Measurements from ENCODE around the gene UQCR11. TPM values are rescaled to one million over a fixed set of nuclear protein-coding genes. Genes with fewer than 3 reads are reported as not detected.

The UQCR11 gene
- total RNA-seq, 2 experiments from 2014 or later, result 229 to 244 TPM

DNA sequence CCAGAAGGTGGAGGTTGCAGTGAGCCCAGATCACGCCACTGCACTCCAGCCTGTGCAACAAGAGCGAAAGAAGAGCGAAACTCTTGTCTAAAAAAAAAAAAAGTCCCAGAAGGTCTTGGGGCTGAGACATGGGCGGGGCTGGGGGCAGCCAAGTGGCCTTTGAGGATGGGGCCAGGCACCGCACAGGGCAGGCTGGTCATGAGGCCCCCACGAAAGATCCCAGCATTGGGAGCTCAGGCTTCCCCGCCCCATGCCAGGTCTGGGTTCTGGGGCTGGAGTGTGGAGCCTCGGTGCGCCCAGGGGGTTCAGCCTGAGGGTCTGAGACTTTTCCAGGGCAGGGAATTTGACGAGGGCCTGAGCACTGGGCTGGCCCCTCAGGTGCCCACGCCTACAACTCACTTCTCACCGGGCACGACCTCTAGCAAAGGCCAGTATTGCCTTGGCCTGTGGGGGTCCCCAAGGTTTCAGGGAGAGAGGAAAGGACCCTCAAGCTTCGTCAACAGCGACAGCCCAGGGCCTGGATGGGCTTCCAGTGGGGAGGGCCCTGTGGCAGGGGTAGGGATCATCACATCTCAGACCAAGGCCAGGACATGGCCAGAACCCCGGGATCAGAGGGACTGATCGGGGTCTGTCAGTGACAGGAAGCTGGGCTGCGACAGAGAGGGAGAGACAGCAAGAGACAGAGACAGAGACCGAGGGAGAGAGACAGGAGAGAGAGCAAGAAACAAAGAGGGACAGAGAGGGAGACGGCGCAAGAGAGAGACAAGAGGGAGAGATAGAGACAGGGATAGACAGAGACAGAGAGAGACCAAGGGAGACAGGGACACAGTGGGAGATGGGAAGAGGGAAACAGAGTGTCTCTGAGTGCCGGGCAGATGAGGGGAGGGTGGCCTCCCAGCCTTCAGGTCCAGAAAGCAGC is 29.7 kb downstream of the UQCR11 start:
- H3K27ac Mint-ChIP-seq, result no peak overlapping the region
- H3K4me1 Mint-ChIP-seq, result peaks cover 2% of the 10 kb centered on the region
- no peaks in the 10 kb centered on the region for H3K9me3 Mint-ChIP-seq
- no peak overlapping the region for H3K4me3 Mint-ChIP-seq
- peaks cover under 1% of the 10 kb centered on the region for H3K27me3 Mint-ChIP-seq
- no peak for DNase-seq
- H3K36me3 Mint-ChIP-seq, result peaks cover 5% of the 10 kb centered on the region

DNA sequence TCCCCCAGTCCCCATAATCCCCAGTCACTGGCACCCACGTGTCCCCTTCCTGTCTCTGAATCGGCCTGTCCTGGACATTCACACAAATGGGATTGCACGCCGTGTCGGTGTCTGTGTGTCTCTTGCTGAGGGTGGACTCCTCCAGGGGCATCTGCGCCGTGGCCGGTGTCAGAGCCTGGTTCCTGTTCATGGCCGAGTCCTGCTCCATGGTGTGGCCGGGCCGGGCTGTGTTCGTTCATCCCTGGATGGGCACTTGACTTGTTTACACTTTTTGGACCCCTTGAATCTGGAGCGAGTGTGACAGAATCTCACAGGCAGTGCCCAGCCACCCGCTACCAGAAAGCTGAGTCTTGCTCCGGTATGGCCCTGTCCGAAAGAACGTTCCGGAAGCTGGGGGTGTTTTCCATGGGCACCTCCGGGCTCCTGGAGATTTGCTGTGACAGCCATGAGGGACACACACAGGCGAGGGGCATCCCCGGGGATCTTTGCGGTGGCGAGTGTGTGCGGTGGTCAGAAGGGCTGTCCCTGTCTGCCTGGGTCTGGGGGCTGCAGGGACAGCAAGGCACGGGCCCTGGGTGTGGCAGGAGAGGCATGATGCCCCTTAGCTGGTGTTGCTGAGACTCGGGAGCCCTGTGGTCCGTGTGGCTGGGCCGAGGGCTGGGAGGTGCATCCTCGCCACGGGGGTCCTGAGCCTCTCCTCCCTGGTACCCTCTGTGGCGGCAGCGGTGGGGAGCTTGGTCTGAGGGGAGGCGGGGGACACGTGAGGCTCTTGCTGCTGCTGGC is 30.7 kb downstream of the UQCR11 start:
- Mint-ChIP-seq H3K27ac (peak overlapping the region; percentile 42), H3K4me3 (no peak overlapping the region), H3K4me1 (peaks cover 2% of the 10 kb centered on the region), H3K9me3 (no peaks in the 10 kb centered on the region), H3K36me3 (peaks cover 4% of the 10 kb centered on the region), H3K27me3 (peaks cover 11% of the 10 kb centered on the region)
- no peak for DNase-seq

DNA sequence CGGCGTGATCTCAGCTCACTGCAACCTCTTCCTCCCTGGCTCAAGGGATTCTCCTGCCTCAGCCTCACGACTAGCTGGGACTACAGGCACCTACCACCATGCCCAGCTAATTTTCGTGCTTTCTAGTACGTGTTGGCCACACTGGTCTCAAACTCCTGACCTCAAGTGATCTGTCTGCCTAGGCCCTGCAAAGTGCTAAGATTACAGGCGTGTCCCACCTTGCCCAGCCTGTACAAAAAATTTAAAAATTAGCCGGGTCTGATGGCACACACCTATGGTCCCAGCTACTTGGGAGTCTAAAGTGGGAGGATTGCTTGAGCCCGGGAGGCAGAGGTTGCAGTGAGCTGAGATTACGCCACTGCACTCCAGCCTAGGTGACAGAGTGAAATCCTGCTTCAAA is 32.5 kb downstream of the UQCR11 start:
- Mint-ChIP-seq H3K27ac (no peak overlapping the region), H3K36me3 (no peaks in the 10 kb centered on the region), H3K9me3 (no peaks in the 10 kb centered on the region), H3K27me3 (peaks cover 13% of the 10 kb centered on the region), H3K4me1 (peaks cover 2% of the 10 kb centered on the region), H3K4me3 (no peak overlapping the region)
- no peak for DNase-seq

DNA sequence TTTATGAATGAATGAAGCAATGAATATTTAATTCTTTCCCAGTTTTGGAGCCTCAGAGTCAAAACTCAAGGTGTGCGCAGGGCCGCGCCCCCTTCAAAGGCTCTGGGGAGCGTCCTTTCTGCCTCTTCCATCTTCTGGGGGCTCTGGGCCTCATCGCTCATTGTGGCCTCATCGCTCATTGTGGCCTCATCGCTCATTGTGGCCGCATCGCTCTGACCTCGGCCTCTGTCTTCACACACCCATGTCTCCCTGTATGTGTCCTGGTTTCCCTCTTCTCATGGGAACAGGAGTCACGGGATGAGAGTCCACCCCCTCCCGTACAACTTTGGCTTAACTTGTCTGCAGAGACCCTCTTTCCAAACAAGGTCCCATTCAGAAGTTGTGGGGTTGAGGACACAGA is 33.9 kb downstream of the UQCR11 start:
- peaks cover 2% of the 10 kb centered on the region for H3K4me1 Mint-ChIP-seq
- H3K27ac Mint-ChIP-seq, result no peak overlapping the region
- no peaks in the 10 kb centered on the region for H3K36me3 Mint-ChIP-seq
- no peak overlapping the region for H3K4me3 Mint-ChIP-seq
- no peaks in the 10 kb centered on the region for H3K9me3 Mint-ChIP-seq
- no peak for DNase-seq
- peaks cover 13% of the 10 kb centered on the region for H3K27me3 Mint-ChIP-seq

DNA sequence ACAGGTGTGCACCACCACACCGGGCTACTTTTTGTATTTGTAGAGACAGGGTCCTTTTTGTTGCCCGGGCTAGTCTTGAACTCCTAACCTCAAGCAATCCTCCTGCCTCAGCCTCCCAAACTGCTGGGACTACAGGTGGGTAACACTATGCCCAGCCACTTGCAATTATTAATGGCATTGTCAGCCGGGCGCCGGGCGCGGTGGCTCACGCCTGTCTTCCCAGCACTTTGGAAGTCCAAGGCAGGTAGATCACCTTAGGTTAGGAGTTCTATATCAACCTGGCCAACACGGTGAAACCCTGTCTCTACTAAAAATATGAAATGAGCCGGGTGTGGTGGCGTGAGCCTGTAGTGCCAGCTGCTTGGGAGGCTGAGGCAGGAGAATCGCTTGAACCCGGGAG is 34.4 kb downstream of the UQCR11 start:
- Mint-ChIP-seq H3K4me3 (no peak overlapping the region), H3K27ac (no peak overlapping the region)

DNA sequence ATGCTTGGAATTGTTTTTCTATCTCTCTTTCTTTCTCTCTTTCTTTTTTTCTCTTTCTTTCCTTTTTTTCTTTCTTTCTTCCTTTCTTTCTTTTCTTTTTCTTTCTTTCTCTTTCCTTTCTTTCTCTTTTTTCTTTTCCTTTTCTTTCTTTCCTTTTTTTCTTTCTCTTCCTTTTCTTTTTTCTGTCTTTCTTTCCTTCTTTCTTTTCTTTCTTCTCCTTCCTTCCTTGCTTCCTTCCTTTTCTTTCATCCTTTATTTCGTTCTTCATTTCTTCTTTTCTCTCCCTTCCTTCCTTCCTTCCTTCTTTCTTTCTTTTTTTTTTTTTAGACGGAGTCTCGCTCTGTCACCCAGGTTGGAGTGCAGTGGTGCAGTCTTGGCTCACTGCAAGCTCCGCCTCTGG is 35.3 kb downstream of the UQCR11 start:
- DNase-seq, result no peak
- H3K4me3 Mint-ChIP-seq, result no peak overlapping the region
- peaks cover 13% of the 10 kb centered on the region for H3K27me3 Mint-ChIP-seq
- no peaks in the 10 kb centered on the region for H3K36me3 Mint-ChIP-seq
- H3K9me3 Mint-ChIP-seq, result no peaks in the 10 kb centered on the region
- no peak overlapping the region for H3K27ac Mint-ChIP-seq
- peaks cover 2% of the 10 kb centered on the region for H3K4me1 Mint-ChIP-seq

More for the DNA sequence above, 34.4 kb downstream of the UQCR11 start:
- H3K9me3 Mint-ChIP-seq, result no peaks in the 10 kb centered on the region
- DNase-seq, result no peak
- H3K4me1 Mint-ChIP-seq, result peaks cover 2% of the 10 kb centered on the region
- H3K27me3 Mint-ChIP-seq, result peaks cover 13% of the 10 kb centered on the region
- H3K36me3 Mint-ChIP-seq, result no peaks in the 10 kb centered on the region

DNA sequence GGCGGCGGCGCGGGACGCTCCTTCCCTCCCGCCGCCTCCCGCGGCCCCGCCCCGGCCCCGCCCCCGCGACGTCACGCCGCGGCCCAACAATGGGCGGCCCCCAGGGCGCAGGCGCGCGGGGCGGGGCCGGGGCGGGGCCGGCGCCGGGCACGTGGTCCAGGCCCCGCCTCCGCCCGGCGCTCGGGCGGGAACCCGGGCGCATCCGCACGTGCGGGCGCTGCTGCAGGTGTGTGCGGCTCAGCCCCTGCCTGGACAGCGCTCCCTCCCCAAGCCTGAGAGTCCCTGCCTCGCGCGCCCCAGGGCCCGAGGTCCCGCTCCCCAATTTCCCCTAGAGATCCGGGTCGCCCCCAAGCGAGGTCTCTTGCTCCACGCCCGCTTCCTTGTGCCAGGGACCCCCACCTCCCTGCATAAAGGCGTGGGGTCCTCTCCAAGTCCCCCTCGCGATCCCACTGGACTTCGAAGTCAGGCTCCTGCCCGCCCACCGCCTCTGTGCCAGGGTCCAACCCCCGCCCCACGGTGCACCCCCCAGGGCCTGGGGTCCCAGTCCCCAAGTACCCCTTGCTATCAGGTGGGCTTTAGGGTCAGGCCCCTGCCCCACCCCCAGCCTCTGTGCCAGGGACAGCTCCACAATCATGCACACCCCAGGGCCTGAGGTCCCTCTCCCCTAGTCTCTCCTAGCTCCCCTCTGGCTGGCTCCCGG is 36.8 kb downstream of the UQCR11 start, which contains the start of gene MEX3D:
MEX3D (minus strand) TSS at position 6 of the 700 bp plus-strand sequence. CDS start 267 bp downstream, outside the sequence.
- H3K27ac Mint-ChIP-seq, result no peak within 1 kb of the TSS
- no peaks in the 10 kb centered on the region for H3K36me3 Mint-ChIP-seq
- H3K27me3 Mint-ChIP-seq, result peaks cover 13% of the 10 kb centered on the region
- DNase-seq, result peak; percentile 84
- H3K9me3 Mint-ChIP-seq, result no peaks in the 10 kb centered on the region
- no peaks in the 10 kb centered on the region for H3K4me1 Mint-ChIP-seq
- peak within 1 kb of the TSS; percentile 32 for H3K4me3 Mint-ChIP-seq

DNA sequence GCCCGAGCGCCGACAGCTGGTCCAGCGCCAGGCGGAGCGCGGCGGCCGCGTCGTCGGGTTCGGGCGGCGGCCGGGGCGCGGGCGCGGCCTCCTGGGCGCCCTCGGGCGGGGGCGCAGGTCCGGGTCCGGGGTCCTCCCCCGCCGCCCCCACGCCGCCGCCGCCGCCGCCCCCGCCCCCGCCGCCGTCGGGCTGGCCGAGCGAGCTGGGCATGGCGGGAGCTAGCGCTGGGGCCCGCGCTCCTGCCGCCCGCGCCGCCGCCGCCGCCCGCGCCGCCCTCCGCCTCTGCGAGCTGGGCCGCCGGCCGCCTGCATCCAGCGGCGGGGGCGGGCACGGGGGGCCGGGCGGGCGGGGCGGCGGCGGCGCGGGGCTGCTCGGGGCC is 37.4 kb downstream of the UQCR11 start:
- H3K4me1 Mint-ChIP-seq, result no peaks in the 10 kb centered on the region
- DNase-seq, result peak; percentile 14
- no peak overlapping the region for H3K4me3 Mint-ChIP-seq
- no peaks in the 10 kb centered on the region for H3K36me3 Mint-ChIP-seq
- H3K9me3 Mint-ChIP-seq, result no peaks in the 10 kb centered on the region
- H3K27ac Mint-ChIP-seq, result no peak overlapping the region
- H3K27me3 Mint-ChIP-seq, result peaks cover 13% of the 10 kb centered on the region

DNA sequence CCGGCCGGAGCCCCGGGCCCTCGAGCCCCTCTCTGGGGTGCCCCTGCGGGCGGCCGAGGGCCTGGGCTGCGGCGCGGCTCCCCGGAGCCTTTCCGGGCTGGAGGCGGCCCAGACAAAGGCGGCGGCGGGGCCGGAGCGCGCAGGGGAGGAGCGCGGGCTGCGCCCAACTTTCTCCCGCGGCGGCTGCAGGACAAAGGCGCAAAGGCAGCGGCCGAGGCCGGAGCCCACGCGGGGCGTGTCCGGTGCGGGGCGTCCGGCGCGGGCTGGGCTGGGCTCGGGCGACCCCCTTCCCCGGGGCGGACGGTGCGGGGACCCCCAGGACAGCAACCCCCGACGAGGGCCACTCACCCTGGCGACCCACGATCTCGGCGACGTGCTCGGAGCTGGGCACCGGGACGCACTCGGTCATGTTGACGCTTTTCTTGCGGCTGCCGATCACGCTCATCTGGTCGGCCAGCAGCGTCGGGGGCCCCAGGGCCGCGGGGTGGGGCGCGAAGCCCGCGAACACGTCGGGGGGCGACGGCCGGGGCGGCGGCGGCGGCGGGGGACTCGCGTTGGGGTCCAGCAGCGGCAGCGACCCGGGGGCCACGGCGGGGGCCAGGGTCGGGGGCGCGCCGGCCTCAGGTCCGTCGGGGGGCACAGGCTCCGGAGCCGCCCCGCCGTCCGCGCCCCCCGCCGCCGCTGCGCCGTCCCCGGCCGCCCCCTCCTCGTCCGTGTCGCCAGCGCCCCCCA is 38.0 kb downstream of the UQCR11 start:
- H3K36me3 Mint-ChIP-seq, result no peaks in the 10 kb centered on the region

DNA sequence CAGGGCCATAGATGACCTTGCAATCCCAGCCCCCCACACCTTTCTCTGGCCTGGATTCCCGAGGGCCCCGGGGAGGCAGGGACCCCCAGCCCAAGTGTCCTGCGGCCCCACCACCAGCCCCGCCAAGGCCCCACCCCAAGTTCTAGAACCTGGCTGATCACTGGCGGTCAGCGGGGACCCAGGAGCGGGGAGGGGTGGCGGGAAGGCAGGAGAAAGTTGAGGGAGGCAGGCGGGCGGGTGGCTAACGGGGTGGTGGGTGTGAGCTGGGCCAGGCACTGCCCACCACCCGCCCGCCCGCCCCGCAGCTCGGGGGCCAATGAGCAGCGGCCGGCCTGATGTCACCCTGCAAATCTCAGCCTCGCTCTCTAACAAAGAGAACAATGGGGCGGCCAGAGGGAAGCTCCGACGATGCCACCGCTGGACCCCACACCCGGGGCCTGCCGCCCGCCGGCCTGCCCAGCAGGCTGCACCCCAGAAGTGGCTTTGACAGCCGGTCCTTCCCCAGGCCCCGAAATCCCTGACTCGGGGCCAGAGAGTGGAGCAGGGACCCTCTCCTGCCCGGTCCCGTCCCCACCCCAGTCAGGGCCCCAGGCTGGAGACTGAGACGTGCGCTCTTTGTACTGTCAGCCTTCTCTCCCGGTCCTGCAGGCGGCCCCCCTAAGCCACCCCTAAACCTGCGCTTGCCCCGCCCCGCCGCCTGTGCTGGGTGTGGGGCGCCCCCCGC is 38.7 kb downstream of the UQCR11 start:
- H3K4me3 Mint-ChIP-seq, result no peak overlapping the region
- no peak for DNase-seq
- H3K36me3 Mint-ChIP-seq, result no peaks in the 10 kb centered on the region
- no peak overlapping the region for H3K27ac Mint-ChIP-seq
- peaks cover 13% of the 10 kb centered on the region for H3K27me3 Mint-ChIP-seq
- no peaks in the 10 kb centered on the region for H3K4me1 Mint-ChIP-seq
- no peaks in the 10 kb centered on the region for H3K9me3 Mint-ChIP-seq

More for the DNA sequence above, 38.0 kb downstream of the UQCR11 start:
- Mint-ChIP-seq H3K4me3 (peak overlapping the region; percentile 25), H3K27ac (no peak overlapping the region), H3K4me1 (no peaks in the 10 kb centered on the region), H3K27me3 (peaks cover 13% of the 10 kb centered on the region), H3K9me3 (no peaks in the 10 kb centered on the region)
- DNase-seq, result peak; percentile 17

DNA sequence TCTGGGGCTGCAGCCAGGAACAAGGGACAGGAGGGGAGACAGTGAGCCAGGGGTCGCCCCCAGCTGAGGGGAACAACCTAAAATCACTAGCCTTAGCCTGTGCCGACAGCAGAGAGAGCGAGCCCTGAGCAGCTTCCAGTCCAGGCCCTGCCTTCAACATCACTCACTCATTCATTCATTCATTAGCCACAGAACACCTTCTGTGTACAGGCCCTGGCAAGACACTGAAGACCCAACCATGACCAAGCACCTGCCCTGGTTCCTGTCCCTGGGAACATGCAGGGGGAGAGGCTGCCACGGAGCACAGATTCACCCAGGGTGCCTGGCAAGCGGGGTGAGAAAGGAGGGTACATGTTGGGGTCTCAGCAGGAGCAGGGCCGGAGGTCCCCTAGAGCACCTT is 42.0 kb downstream of the UQCR11 start:
- H3K27me3 Mint-ChIP-seq, result no peaks in the 10 kb centered on the region
- no peaks in the 10 kb centered on the region for H3K36me3 Mint-ChIP-seq
- no peaks in the 10 kb centered on the region for H3K9me3 Mint-ChIP-seq

DNA sequence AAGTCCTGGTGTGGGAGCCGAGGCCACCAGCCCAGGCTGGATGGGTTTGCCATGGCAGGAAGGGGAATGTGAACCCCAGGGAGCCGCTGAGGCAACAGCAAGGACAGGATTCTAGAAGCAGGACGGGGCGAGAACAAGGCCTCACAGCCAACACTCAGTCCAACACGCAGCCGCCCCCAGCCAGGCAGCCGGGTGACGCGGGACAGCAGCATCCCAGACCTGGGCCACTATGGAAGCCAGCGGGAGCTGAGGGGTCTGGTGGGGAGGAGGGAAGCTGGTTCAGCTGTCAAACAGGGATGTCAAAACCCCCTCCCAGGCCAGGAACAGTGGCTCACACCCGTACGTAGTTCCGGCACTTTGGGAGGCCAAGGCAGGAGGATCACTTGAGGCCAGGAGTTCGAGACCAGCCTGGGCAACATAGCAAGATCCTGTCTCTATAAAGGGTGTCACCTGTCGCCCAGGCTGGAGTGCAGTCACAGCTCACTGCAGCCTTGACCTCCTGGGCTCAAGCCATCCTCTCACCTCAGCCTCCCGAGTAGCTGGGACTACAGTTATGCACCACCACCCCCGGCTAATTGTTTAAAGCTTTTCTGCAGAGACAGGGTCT is 43.9 kb downstream of the UQCR11 start:
- no peak overlapping the region for H3K4me3 Mint-ChIP-seq
- H3K27me3 Mint-ChIP-seq, result no peaks in the 10 kb centered on the region
- H3K4me1 Mint-ChIP-seq, result no peaks in the 10 kb centered on the region
- no peaks in the 10 kb centered on the region for H3K9me3 Mint-ChIP-seq
- no peak overlapping the region for H3K27ac Mint-ChIP-seq
- no peaks in the 10 kb centered on the region for H3K36me3 Mint-ChIP-seq
- DNase-seq, result no peak

More for the DNA sequence above, 42.0 kb downstream of the UQCR11 start:
- DNase-seq, result no peak
- Mint-ChIP-seq H3K27ac (no peak overlapping the region), H3K4me1 (no peaks in the 10 kb centered on the region), H3K4me3 (no peak overlapping the region)

DNA sequence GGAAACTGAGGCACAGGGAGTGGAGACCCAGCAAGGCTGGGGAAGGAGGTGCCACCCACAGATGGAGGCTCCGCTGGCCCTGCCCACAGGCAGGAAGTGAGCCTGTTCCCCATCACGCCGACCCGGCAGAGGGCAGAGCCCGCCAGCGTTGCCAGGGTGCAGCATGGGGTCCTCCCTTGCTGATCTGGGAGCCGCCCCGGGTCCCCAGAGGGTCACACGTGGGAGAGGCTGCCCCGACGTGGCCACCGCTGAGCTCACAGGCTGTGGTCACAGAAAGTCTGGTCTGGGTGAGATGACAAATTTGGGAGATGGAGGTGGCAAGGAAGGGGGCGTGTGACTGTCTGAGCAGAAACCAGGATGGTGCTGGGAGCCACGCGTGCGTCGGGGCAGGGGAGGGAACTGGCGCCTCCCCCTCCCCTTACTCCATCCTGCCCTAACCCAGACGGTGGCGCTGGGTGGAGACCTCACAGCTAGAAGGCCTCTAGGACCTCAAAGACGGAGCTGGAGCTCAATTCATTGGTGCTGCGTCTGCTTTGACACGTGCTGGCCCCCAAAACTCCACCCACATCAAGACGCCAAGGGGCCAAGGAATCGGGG is 44.9 kb downstream of the UQCR11 start:
- Mint-ChIP-seq H3K27ac (no peak overlapping the region), H3K9me3 (no peaks in the 10 kb centered on the region), H3K36me3 (no peaks in the 10 kb centered on the region), H3K27me3 (no peaks in the 10 kb centered on the region), H3K4me1 (no peaks in the 10 kb centered on the region), H3K4me3 (no peak overlapping the region)
- no peak for DNase-seq

All from activated naive CD8-positive, alpha-beta T cell treated with anti-CD3 and anti-CD28 coated beads for 36 hours (primary cell).